ENCODE measurements around the gene DNMT3B.

DNMT3B gene

DNA sequence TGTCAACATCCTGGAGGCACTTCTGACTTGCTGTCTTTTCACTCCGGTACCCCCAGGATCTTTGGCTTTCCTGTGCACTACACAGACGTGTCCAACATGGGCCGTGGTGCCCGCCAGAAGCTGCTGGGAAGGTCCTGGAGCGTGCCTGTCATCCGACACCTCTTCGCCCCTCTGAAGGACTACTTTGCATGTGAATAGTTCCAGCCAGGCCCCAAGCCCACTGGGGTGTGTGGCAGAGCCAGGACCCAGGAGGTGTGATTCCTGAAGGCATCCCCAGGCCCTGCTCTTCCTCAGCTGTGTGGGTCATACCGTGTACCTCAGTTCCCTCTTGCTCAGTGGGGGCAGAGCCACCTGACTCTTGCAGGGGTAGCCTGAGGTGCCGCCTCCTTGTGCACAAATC lies 45.5 kb downstream of the DNMT3B start:
- Histone ChIP-seq H3K36me3 (ENCODE audit: control insufficient read depth, insufficient read depth, low read length) (peaks cover 76% of the 10 kb centered on the region), H3K4me1 (ENCODE audit: control insufficient read depth, insufficient read depth, low read length) (peaks cover 49% of the 10 kb centered on the region), H3K9me3 (ENCODE audit: control insufficient read depth, insufficient read depth, low read length) (no peaks in the 10 kb centered on the region), H3K4me3 (ENCODE audit: low read depth, low read length) (no peak overlapping the region), H3K27me3 (ENCODE audit: control insufficient read depth, insufficient read depth, low read length) (no peaks in the 10 kb centered on the region), H3K9ac (ENCODE audit: low read depth, low read length) (no peak overlapping the region), H3K27ac (ENCODE audit: low read depth, low read length) (peak overlapping the region; percentile 64)

DNA sequence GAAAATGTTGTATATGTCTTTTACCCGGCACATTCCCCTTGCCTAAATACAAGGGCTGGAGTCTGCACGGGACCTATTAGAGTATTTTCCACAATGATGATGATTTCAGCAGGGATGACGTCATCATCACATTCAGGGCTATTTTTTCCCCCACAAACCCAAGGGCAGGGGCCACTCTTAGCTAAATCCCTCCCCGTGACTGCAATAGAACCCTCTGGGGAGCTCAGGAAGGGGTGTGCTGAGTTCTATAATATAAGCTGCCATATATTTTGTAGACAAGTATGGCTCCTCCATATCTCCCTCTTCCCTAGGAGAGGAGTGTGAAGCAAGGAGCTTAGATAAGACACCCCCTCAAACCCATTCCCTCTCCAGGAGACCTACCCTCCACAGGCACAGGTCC lies 46.3 kb downstream of the DNMT3B start:
- H3K4me1 ChIP-seq (ENCODE audit: control insufficient read depth, insufficient read depth, low read length): peaks cover 42% of the 10 kb centered on the region
- no peak overlapping the region for H3K9ac ChIP-seq (ENCODE audit: low read depth, low read length)
- H3K27me3 ChIP-seq (ENCODE audit: control insufficient read depth, insufficient read depth, low read length): no peaks in the 10 kb centered on the region
- peak overlapping the region; percentile 64 for H3K27ac ChIP-seq (ENCODE audit: low read depth, low read length)
- H3K4me3 ChIP-seq (ENCODE audit: low read depth, low read length): no peak overlapping the region
- H3K36me3 ChIP-seq (ENCODE audit: control insufficient read depth, insufficient read depth, low read length): peaks cover 68% of the 10 kb centered on the region
- no peaks in the 10 kb centered on the region for H3K9me3 ChIP-seq (ENCODE audit: control insufficient read depth, insufficient read depth, low read length)

DNA sequence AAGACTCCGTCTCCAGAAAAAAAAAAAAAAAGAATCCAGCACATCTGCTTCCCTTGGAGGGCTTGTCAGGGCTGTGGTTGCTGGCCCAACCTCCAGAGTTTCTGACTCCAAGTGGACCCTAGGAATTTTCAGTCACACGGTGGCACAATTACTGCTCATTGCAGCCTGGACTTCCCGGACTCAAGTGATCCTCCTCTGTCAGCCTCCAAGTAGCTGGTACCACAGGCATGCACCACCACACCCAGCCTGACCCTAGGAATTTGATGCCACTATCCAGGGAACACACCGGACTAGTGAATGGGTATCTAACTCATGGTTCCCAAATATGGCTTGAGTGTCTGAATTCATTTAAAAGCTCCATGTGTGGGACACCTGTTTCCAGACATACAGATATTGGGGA lies 47.7 kb downstream of the DNMT3B start:
- no peak overlapping the region for H3K4me3 ChIP-seq (ENCODE audit: low read depth, low read length)
- H3K27ac ChIP-seq (ENCODE audit: low read depth, low read length): peak overlapping the region; percentile 2
- peaks cover 54% of the 10 kb centered on the region for H3K36me3 ChIP-seq (ENCODE audit: control insufficient read depth, insufficient read depth, low read length)
- no peak overlapping the region for H3K9ac ChIP-seq (ENCODE audit: low read depth, low read length)
- peaks cover 28% of the 10 kb centered on the region for H3K4me1 ChIP-seq (ENCODE audit: control insufficient read depth, insufficient read depth, low read length)
- H3K27me3 ChIP-seq (ENCODE audit: control insufficient read depth, insufficient read depth, low read length): no peaks in the 10 kb centered on the region
- no peaks in the 10 kb centered on the region for H3K9me3 ChIP-seq (ENCODE audit: control insufficient read depth, insufficient read depth, low read length)

DNA sequence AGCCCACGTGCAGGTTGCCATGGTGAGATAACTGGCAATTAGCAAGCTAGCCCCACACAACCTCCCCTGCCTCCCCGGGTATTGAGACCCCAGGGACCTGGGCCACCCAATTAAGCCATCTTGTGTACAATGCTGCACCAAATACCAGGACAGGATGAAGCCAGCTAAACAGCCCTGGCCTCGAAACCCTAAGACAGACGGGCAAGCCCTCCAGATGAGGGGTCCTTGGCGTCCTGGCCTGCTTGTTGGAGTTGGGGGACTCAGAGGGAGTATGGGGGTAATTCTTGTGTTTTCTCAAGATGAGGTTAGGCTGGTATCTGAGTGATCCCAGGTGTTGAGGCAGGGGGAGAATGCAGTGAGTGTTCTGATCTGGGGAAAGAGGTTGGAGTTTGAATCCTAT lies 48.8 kb downstream of the DNMT3B start:
- H3K4me1 ChIP-seq (ENCODE audit: control insufficient read depth, insufficient read depth, low read length): peaks cover 18% of the 10 kb centered on the region
- no peaks in the 10 kb centered on the region for H3K27me3 ChIP-seq (ENCODE audit: control insufficient read depth, insufficient read depth, low read length)
- no peak overlapping the region for H3K4me3 ChIP-seq (ENCODE audit: low read depth, low read length)
- peaks cover 43% of the 10 kb centered on the region for H3K36me3 ChIP-seq (ENCODE audit: control insufficient read depth, insufficient read depth, low read length)
- H3K9ac ChIP-seq (ENCODE audit: low read depth, low read length): no peak overlapping the region
- H3K27ac ChIP-seq (ENCODE audit: low read depth, low read length): no peak overlapping the region
- no peaks in the 10 kb centered on the region for H3K9me3 ChIP-seq (ENCODE audit: control insufficient read depth, insufficient read depth, low read length)

DNA sequence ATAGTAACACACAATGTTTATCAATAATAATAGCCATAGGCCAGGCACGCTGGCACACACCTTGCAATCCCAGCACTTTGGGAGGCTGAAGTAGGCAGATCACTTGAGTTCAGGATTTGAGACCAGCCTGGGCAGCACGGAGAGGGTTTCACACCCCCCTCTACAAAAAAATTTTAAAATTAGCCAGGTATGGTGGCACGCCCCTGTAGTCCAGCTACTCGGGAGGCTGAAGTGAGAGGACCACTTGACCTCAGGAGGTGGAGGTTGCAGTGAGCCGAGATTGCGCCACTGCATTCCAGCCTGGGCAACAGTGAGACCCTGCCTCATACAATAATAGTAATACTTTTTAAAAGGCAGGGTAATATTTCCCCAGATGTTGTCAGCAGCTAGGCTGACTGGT lies 49.7 kb downstream of the DNMT3B start:
- Histone ChIP-seq H3K4me3 (ENCODE audit: low read depth, low read length) (no peak overlapping the region), H3K9me3 (ENCODE audit: control insufficient read depth, insufficient read depth, low read length) (no peaks in the 10 kb centered on the region), H3K27ac (ENCODE audit: low read depth, low read length) (peak overlapping the region; percentile 0)

DNA sequence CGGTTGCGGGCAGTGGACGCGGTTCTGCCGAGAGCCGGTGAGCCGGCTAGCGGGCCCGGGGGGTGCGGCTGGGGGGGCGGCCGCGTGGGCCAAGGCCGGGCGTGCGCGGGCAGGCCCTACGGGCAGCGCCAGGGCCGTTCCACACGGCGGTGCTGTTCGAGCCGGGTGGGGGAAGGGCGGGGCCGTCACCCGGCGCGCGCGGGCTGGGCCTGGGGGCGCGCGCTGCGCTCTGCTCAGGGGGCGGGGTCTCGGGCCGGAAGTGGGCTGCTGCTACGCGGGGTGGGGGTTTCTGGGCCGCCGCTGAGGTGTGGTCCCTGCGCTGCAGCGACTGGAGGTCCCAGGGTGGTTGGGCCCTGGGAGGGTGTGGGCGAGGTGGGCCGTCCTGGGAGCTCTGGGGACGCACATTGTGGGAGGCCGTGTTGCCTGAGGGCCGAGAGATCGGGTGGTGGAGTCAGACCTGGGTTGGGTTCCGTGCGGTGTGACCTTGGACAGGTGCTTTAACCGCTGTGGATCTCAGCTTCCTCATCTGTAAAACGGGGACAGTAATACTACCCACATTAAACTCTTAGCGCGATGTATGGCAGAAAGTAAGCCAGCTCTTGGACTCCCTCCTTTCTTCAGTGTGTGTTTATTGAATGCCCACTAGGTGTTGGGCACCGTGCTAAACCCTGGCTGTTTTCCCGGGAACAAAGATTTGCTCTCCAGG lies 58.0 kb downstream of the DNMT3B start:
- Histone ChIP-seq H3K4me1 (ENCODE audit: control insufficient read depth, insufficient read depth, low read length) (peaks cover 23% of the 10 kb centered on the region), H3K4me3 (ENCODE audit: low read depth, low read length) (peak overlapping the region; percentile 100), H3K27ac (ENCODE audit: low read depth, low read length) (peak overlapping the region; percentile 97), H3K9me3 (ENCODE audit: control insufficient read depth, insufficient read depth, low read length) (no peaks in the 10 kb centered on the region), H3K9ac (ENCODE audit: low read depth, low read length) (peak overlapping the region; percentile 94), H3K36me3 (ENCODE audit: control insufficient read depth, insufficient read depth, low read length) (0 out of 2 replicates have a peak, but pooled peaks cover under 1% of the 10 kb centered on the region), H3K27me3 (ENCODE audit: control insufficient read depth, insufficient read depth, low read length) (no peaks in the 10 kb centered on the region)

More for the DNA sequence above, 49.7 kb downstream of the DNMT3B start:
- Histone ChIP-seq H3K9ac (ENCODE audit: low read depth, low read length) (no peak overlapping the region), H3K27me3 (ENCODE audit: control insufficient read depth, insufficient read depth, low read length) (no peaks in the 10 kb centered on the region), H3K4me1 (ENCODE audit: control insufficient read depth, insufficient read depth, low read length) (peaks cover 10% of the 10 kb centered on the region), H3K36me3 (ENCODE audit: control insufficient read depth, insufficient read depth, low read length) (peaks cover 34% of the 10 kb centered on the region)

DNA sequence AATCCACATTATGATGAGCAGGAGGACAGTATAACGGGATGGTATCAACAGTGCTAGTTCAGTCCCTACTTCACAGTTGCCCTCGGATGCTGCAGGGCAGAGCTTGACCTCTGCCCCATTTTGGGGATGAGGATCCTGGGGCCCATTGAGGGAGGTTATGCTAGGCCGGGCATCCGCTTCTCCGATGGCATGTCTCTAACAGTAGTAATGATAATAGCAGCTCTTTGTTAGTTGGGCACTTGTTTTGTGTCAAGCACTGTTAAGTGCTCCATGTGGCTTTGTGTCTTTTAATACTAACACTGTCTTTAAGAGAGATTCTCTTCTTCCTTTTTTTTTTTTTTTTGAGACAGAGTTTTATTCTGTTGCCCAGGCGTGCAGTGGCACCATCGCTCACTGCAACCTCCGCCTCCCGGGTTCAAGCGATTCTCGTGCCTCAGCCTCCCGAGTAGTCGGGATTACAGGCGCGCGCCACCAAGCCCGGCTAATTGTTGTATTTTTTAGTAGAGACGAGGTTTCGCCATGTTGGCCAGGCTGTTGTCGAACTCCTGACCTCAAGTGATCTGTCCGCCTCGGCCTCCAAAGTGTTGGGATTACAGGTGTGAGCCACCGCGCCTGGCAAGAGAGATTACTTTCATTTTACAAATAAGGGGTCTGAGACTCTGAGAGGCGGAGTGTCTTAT lies 58.7 kb downstream of the DNMT3B start:
- H3K27me3 ChIP-seq (ENCODE audit: control insufficient read depth, insufficient read depth, low read length): no peaks in the 10 kb centered on the region
- peak overlapping the region; percentile 100 for H3K4me3 ChIP-seq (ENCODE audit: low read depth, low read length)
- peaks cover 5% of the 10 kb centered on the region for H3K36me3 ChIP-seq (ENCODE audit: control insufficient read depth, insufficient read depth, low read length)
- H3K9ac ChIP-seq (ENCODE audit: low read depth, low read length): peak overlapping the region; percentile 94
- H3K4me1 ChIP-seq (ENCODE audit: control insufficient read depth, insufficient read depth, low read length): peaks cover 23% of the 10 kb centered on the region
- H3K9me3 ChIP-seq (ENCODE audit: control insufficient read depth, insufficient read depth, low read length): no peaks in the 10 kb centered on the region
- peak overlapping the region; percentile 97 for H3K27ac ChIP-seq (ENCODE audit: low read depth, low read length)

DNA sequence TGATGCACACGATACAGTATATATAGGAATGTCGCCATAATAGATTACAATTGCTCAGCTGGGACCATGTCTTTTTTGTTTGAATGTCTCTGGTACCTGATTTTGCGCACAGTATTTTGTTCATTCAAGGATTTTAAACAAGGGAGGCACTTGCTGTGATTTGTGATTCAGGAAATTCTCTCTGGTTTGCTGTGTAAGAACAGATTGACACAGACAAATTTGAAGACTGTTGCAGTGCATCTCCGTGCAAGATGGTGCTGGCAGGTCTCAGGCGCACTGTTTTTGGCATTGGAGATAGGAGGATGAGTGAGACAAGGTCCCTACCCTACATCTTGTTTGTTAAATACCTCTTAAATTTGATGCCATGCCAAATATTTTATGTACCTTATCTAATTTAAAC lies 60.0 kb downstream of the DNMT3B start:
- Histone ChIP-seq H3K36me3 (ENCODE audit: control insufficient read depth, insufficient read depth, low read length) (peaks cover 16% of the 10 kb centered on the region), H3K9me3 (ENCODE audit: control insufficient read depth, insufficient read depth, low read length) (no peaks in the 10 kb centered on the region), H3K9ac (ENCODE audit: low read depth, low read length) (no peak overlapping the region), H3K27ac (ENCODE audit: low read depth, low read length) (no peak overlapping the region), H3K27me3 (ENCODE audit: control insufficient read depth, insufficient read depth, low read length) (no peaks in the 10 kb centered on the region), H3K4me3 (ENCODE audit: low read depth, low read length) (no peak overlapping the region), H3K4me1 (ENCODE audit: control insufficient read depth, insufficient read depth, low read length) (peaks cover 23% of the 10 kb centered on the region)

DNA sequence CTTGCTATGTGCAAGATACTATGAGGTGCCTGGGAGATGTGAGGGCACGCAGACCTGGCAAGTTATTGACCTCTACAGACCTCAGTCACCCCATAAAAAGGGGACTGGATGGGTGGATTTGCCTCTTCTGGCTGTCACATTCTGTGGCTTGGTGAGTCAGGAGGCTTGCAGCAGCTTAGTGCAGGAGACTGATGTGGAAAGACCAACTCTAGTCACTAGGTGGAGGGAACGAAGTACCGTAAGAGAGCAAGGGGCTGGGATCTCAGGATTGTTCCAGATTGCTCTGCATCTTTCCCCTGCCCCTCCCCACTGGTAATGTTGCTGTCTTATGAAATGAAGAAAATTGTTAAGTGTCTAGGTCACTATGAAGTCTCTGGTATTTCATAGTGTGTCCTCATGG lies 60.9 kb downstream of the DNMT3B start:
- no peaks in the 10 kb centered on the region for H3K27me3 ChIP-seq (ENCODE audit: control insufficient read depth, insufficient read depth, low read length)
- H3K4me1 ChIP-seq (ENCODE audit: control insufficient read depth, insufficient read depth, low read length): peaks cover 23% of the 10 kb centered on the region
- peaks cover 25% of the 10 kb centered on the region for H3K36me3 ChIP-seq (ENCODE audit: control insufficient read depth, insufficient read depth, low read length)
- H3K9me3 ChIP-seq (ENCODE audit: control insufficient read depth, insufficient read depth, low read length): no peaks in the 10 kb centered on the region
- H3K27ac ChIP-seq (ENCODE audit: low read depth, low read length): no peak overlapping the region
- no peak overlapping the region for H3K4me3 ChIP-seq (ENCODE audit: low read depth, low read length)
- no peak overlapping the region; the same call in 1 of the 2 replicates for H3K9ac ChIP-seq (ENCODE audit: low read depth, low read length)

DNA sequence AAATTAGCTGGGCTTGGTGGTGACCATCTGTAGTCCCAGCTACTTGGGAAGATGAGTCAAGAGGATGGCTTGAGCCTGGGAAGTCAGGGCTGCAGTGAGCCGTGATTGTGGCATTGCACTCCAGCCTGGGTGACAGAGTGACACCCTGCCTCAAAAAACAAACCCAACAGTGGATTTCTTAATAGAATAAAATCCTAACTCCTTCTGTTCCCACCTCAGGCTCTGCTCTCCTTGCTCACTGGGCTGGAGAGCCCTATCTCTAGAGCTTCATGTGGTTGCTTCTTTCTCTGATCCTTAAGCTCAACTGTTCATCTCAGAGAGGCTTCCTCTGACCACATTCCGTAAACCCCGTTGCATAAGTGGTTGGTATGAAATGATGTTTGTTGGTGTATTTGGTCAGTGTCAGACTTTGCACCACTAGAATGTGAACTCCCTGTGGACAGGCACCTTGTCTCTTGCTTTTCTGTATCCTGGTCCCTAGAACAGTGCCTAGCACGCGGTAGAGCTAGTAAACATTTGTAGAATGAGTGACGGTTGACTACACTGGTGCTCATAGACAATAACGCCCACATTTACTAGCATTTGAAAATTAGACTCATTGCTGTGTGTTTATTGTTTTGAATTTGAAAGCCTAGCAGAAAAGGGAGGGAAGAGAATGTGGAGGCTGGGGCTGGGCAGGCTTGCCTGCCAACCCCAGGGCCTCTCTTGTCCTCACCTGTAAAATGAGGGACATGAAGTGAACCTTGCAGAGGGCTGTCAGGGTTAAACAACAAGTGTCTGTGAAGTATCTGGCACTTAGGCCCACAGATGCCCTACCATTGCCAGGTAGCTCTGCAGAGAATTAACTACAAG lies 61.8 kb downstream of the DNMT3B start:
- no peak overlapping the region for H3K9ac ChIP-seq (ENCODE audit: low read depth, low read length)
- H3K4me1 ChIP-seq (ENCODE audit: control insufficient read depth, insufficient read depth, low read length): peaks cover 23% of the 10 kb centered on the region
- no peaks in the 10 kb centered on the region for H3K27me3 ChIP-seq (ENCODE audit: control insufficient read depth, insufficient read depth, low read length)
- H3K36me3 ChIP-seq (ENCODE audit: control insufficient read depth, insufficient read depth, low read length): peaks cover 32% of the 10 kb centered on the region
- no peak overlapping the region for H3K27ac ChIP-seq (ENCODE audit: low read depth, low read length)
- H3K4me3 ChIP-seq (ENCODE audit: low read depth, low read length): no peak overlapping the region
- no peaks in the 10 kb centered on the region for H3K9me3 ChIP-seq (ENCODE audit: control insufficient read depth, insufficient read depth, low read length)
